Mesenchymal stem cell (in vitro differentiated cells and primary cell): Measurements from ENCODE around the gene RSPO1.

ENCODE experiments used
- DNase-seq: peaks from one replicate; pipeline ENCODE4 v3.0.0-alpha.2; 2013
- H2AFZ ChIP-seq: one replicate; pipeline ENCODE4 v1.6.1; 2013; ENCODE audit warnings: low read depth, mild to moderate bottlenecking, control low read depth, inconsistent platforms, low read length, moderate library complexity
- H2AK5ac ChIP-seq: 2 replicates; pipeline ENCODE4 v1.6.1; 2013; ENCODE audit warnings: low read length, moderate library complexity, mild to moderate bottlenecking, inconsistent platforms; ENCODE audit not compliant: severe bottlenecking
- H2BK120ac ChIP-seq: one replicate; pipeline ENCODE4 v1.6.1; 2013; ENCODE audit warnings: low read depth, mild to moderate bottlenecking, inconsistent platforms, low read length, moderate library complexity
- H2BK12ac ChIP-seq, 2 experiments: one replicate each; pipeline ENCODE4 v1.6.1; 2013; ENCODE audit warnings: inconsistent platforms in 2 of 2, low read length in 2 of 2, mild to moderate bottlenecking in 2 of 2, moderate library complexity in 2 of 2, control low read depth in 1 of 2
- H2BK15ac ChIP-seq: one replicate; pipeline ENCODE4 v1.6.1; 2013; ENCODE audit warnings: mild to moderate bottlenecking, low read depth, inconsistent platforms; ENCODE audit not compliant: poor library complexity, severe bottlenecking
- H2BK5ac ChIP-seq: 2 replicates; pipeline ENCODE4 v1.6.1; 2013; ENCODE audit warnings: low read depth, mild to moderate bottlenecking, low read length, control low read depth, inconsistent platforms; ENCODE audit not compliant: poor library complexity, severe bottlenecking
- H3K14ac ChIP-seq, 2 experiments: one replicate each; pipeline ENCODE4 v1.6.1; 2013; ENCODE audit warnings: inconsistent platforms in 2 of 2, low read length in 2 of 2, control low read depth in 1 of 2, mild to moderate bottlenecking in 1 of 2, moderate library complexity in 1 of 2
- H3K18ac ChIP-seq, 2 experiments: one replicate each; pipeline ENCODE4 v1.6.1; 2013; ENCODE audit warnings: inconsistent platforms in 2 of 2, low read length in 2 of 2, control low read depth in 1 of 2, low read depth in 1 of 2, mild to moderate bottlenecking in 1 of 2
- H3K23ac ChIP-seq, 2 experiments: one replicate each; pipeline ENCODE4 v1.6.1; 2013; ENCODE audit warnings: inconsistent platforms in 2 of 2, low read length in 2 of 2, mild to moderate bottlenecking in 2 of 2, moderate library complexity in 2 of 2, control low read depth in 1 of 2
- H3K27ac ChIP-seq: 2 replicates; pipeline ENCODE4 v1.5.1; 2013; ENCODE audit warnings: mild to moderate bottlenecking, moderate library complexity, low read length, control low read depth, inconsistent platforms; ENCODE audit not compliant: poor library complexity, severe bottlenecking
- H3K27me3 ChIP-seq, 2 experiments: 2 replicates each; pipeline versions ENCODE4 v1.6.1 to v1.7.0; 2013; ENCODE audit warnings: low read length in 2 of 2, mild to moderate bottlenecking in 2 of 2, moderate library complexity in 2 of 2, control low read depth in 1 of 2, inconsistent platforms in 1 of 2; ENCODE audit not compliant: control insufficient read depth in 1 of 2, insufficient read depth in 1 of 2
- H3K36me3 ChIP-seq, 2 experiments: 2 replicates each; pipeline versions ENCODE4 v1.6.1 to v1.7.0; 2013; ENCODE audit warnings: low read length in 2 of 2, control low read depth in 1 of 2, inconsistent platforms in 1 of 2, low read depth in 1 of 2, mild to moderate bottlenecking in 1 of 2; ENCODE audit not compliant: insufficient read depth in 2 of 2, control insufficient read depth in 1 of 2
- H3K4ac ChIP-seq, 2 experiments: one replicate each; pipeline ENCODE4 v1.6.1; 2013; ENCODE audit warnings: inconsistent platforms in 2 of 2, low read length in 2 of 2, mild to moderate bottlenecking in 2 of 2, moderate library complexity in 2 of 2, control low read depth in 1 of 2, low read depth in 1 of 2
- H3K4me1 ChIP-seq: 2 replicates; pipeline ENCODE4 v1.6.1; 2013; ENCODE audit warnings: low read depth, low read length, control low read depth; ENCODE audit not compliant: control insufficient read depth, insufficient read depth
- H3K4me2 ChIP-seq: 2 replicates; pipeline ENCODE4 v1.6.1; 2013; ENCODE audit warnings: low read length, mild to moderate bottlenecking, inconsistent platforms; ENCODE audit not compliant: poor library complexity, severe bottlenecking
- H3K4me3 ChIP-seq, 2 experiments: 2 replicates each; pipeline versions ENCODE4 v1.5.1 to v1.7.0; 2013; ENCODE audit warnings: low read length in 2 of 2, mild to moderate bottlenecking in 2 of 2, control low read depth in 1 of 2, low read depth in 1 of 2; ENCODE audit not compliant: insufficient read depth in 1 of 2
- H3K79me1 ChIP-seq: replicated peaks from 2 replicates; pipeline ENCODE4 v1.6.1; 2013; ENCODE audit warnings: mild to moderate bottlenecking, control low read depth, low read length, inconsistent platforms; ENCODE audit not compliant: poor library complexity, severe bottlenecking
- H3K9ac ChIP-seq: 2 replicates; pipeline ENCODE4 v1.7.0; 2013; ENCODE audit warnings: mild to moderate bottlenecking, low read length, moderate library complexity
- H3K9me3 ChIP-seq: 2 replicates; pipeline ENCODE4 v1.7.0; 2013; ENCODE audit warnings: mild to moderate bottlenecking, low read length; ENCODE audit not compliant: control insufficient read depth
- H4K8ac ChIP-seq: one replicate; pipeline ENCODE4 v1.6.1; 2013; ENCODE audit warnings: inconsistent platforms, mild to moderate bottlenecking, low read length, moderate library complexity
- H4K91ac ChIP-seq: one replicate; pipeline ENCODE4 v1.6.1; 2013; ENCODE audit warnings: mild to moderate bottlenecking, low read length, inconsistent platforms
- WGBS: methylation state at CpG from one replicate; pipeline ENCODE4 v1.1.7; 2013; ENCODE audit warnings: mixed read lengths; 5-methylcytosine and 5-hydroxymethylcytosine counted together

RSPO1 gene

GRCh38 chr1:37567023-37567422, 67.7 kb downstream of the RSPO1 start:
- Histone ChIP-seq H3K18ac (no peak overlapping the region), H3K27ac (no peak overlapping the region), H3K4me2 (no peak overlapping the region), H2AFZ (no peak overlapping the region), H4K91ac (no peak overlapping the region), H3K23ac (no peak overlapping the region), H4K8ac (no peak overlapping the region), H3K27me3 (no peaks in the 10 kb centered on the region), H3K4me1 (no peaks in the 10 kb centered on the region), H2BK5ac (no peak overlapping the region), H3K79me1 (peaks cover 12% of the 10 kb centered on the region), H3K36me3 (peaks cover 43 to 83% of the 10 kb centered on the region in 2 experiments), H2AK5ac (no peak overlapping the region), H3K14ac (no peak overlapping the region), H3K9me3 (no peaks in the 10 kb centered on the region), H3K4me3 (no peak overlapping the region), H3K4ac (no peak overlapping the region), H2BK15ac (no peak overlapping the region), H2BK12ac (no peak overlapping the region), H3K9ac (peak overlapping the region; percentile 40), H2BK120ac (no peak overlapping the region)
- DNase-seq = peak; percentile 90
- 52% methylated on average over 3 of the region's 3 CpGs for WGBS

GRCh38 chr1:37564892-37565291, 69.8 kb downstream of the RSPO1 start:
- Histone ChIP-seq H3K9me3 (no peaks in the 10 kb centered on the region), H2AFZ (no peak overlapping the region), H4K8ac (no peak overlapping the region), H4K91ac (peak overlapping the region; percentile 67), H3K23ac (no peak overlapping the region), H3K18ac (no peak overlapping the region), H3K4ac (no peak overlapping the region), H3K27me3 (no peaks in the 10 kb centered on the region), H3K36me3 (peaks cover 46 to 73% of the 10 kb centered on the region in 2 experiments), H3K4me2 (no peak overlapping the region), H3K79me1 (peaks cover 6% of the 10 kb centered on the region), H2AK5ac (no peak overlapping the region), H3K4me3 (no peak overlapping the region), H3K4me1 (peaks cover 4% of the 10 kb centered on the region), H3K9ac (no peak overlapping the region), H2BK12ac (peak overlapping the region in 1 of 2 experiments; percentile 28), H2BK5ac (no peak overlapping the region), H2BK15ac (no peak overlapping the region), H2BK120ac (no peak overlapping the region), H3K27ac (no peak overlapping the region), H3K14ac (no peak overlapping the region)
- no peak for DNase-seq

- Histone ChIP-seq H3K14ac (no peak overlapping the region), H3K79me1 (peaks cover 4% of the 10 kb centered on the region), H4K91ac (no peak overlapping the region), H2AK5ac (no peak overlapping the region), H3K27me3 (no peaks in the 10 kb centered on the region), H2BK15ac (no peak overlapping the region), H3K36me3 (peaks cover 44 to 54% of the 10 kb centered on the region in 2 experiments), H3K4me1 (peaks cover 4% of the 10 kb centered on the region), H2BK12ac (no peak overlapping the region), H3K9ac (no peak overlapping the region), H3K4me2 (no peak overlapping the region), H3K23ac (no peak overlapping the region), H2AFZ (no peak overlapping the region), H4K8ac (no peak overlapping the region), H2BK5ac (no peak overlapping the region), H3K4me3 (no peak overlapping the region), H3K18ac (no peak overlapping the region), H2BK120ac (no peak overlapping the region), H3K27ac (no peak overlapping the region), H3K4ac (no peak overlapping the region), H3K9me3 (no peaks in the 10 kb centered on the region)
- no peak for DNase-seq
- WGBS = 93% methylated on average over 1 of the region's 1 CpG
Observed at GRCh38 chr1:37562984-37563383, 71.7 kb downstream of the RSPO1 start.
